SK-N-SH (cell line): ENCODE results near the gene CDKL2. TPM values are rescaled to one million over a fixed set of nuclear protein-coding genes. Genes with fewer than 3 reads are reported as not detected.

Source experiments
- CTCF ChIA-PET: fragments of 300-600, 350-600 bp; formaldehyde crosslinking; extraction: SDS; loops from one replicate; lab custom pipeline; 2021; lab: Yijun Ruan, JAX
- POLR2A ChIA-PET: fragments of 350-600 bp; sonication (Branson Sonifier 250); formaldehyde crosslinking; extraction: SDS; loops from one replicate; lab custom pipeline; 2020; ENCODE audit warnings: antibody characterized with exemption, inconsistent platforms; lab: Yijun Ruan, JAX
- DNase-seq: peaks from one replicate; pipeline ENCODE4 v3.0.0; 2012
- H2AFZ ChIP-seq: fragments of 200-600 bp; sonication (generic); 2 replicates; pipeline ENCODE4 v1.8.1; 2016; ENCODE audit warnings: antibody characterized with exemption, mild to moderate bottlenecking, low read depth
- H3F3A ChIP-seq: fragments of 200-600 bp; sonication (generic); replicated peaks from 2 replicates; pipeline ENCODE3; 2016; ENCODE audit warnings: antibody characterized with exemption, mild to moderate bottlenecking; ENCODE audit not compliant: insufficient read depth
- H3K27ac ChIP-seq, 2 experiments: fragments of 200-500 bp in 1 of 2; fragments of 200-600 bp in 1 of 2; sonication (Bioruptor generic) in 1 of 2; sonication (generic), shearing (Covaris generic) in 1 of 2; 2 replicates each; pipeline versions ENCODE4 v1.5.1 to v1.6.1; 2014 to 2016; ENCODE audit warnings: low read depth in 2 of 2, inconsistent platforms in 1 of 2, low read length in 1 of 2, mild to moderate bottlenecking in 1 of 2, mixed read lengths in 1 of 2
- H3K27me3 ChIP-seq: fragments of 200-600 bp; sonication (generic), shearing (Covaris generic); 2 replicates; pipeline ENCODE4 v1.6.1; 2016; ENCODE audit warnings: mixed run types; ENCODE audit not compliant: insufficient read depth
- H3K36me3 ChIP-seq, 2 experiments: fragments of 200-500 bp in 1 of 2; fragments of 200-600 bp in 1 of 2; sonication (Bioruptor generic) in 1 of 2; sonication (generic) in 1 of 2; replicated peaks in 1 of 2; 2 replicates each; pipeline versions ENCODE3 to v1.5.1; 2014 to 2016; ENCODE audit warnings: low read length in 1 of 2, mild to moderate bottlenecking in 1 of 2; ENCODE audit not compliant: insufficient read depth in 2 of 2, control insufficient read depth in 1 of 2
- H3K4me1 ChIP-seq, 2 experiments: fragments of 200-500 bp in 1 of 2; fragments of 200-600 bp in 1 of 2; sonication (Bioruptor generic) in 1 of 2; sonication (generic), shearing (Covaris generic) in 1 of 2; 2 replicates each; pipeline versions ENCODE4 v1.5.1 to v1.6.1; 2014 to 2016; ENCODE audit warnings: low read depth in 1 of 2, low read length in 1 of 2, mixed run types in 1 of 2; ENCODE audit not compliant: insufficient read depth in 2 of 2, control insufficient read depth in 1 of 2
- H3K4me2 ChIP-seq: fragments of 200-600 bp; sonication (generic), shearing (Covaris generic); 2 replicates; pipeline ENCODE4 v1.6.1; 2017; ENCODE audit warnings: mixed run types
- H3K4me3 ChIP-seq, 2 experiments: fragments of 200-500 bp in 1 of 2; fragments of 200-600 bp in 1 of 2; sonication (Bioruptor generic) in 1 of 2; sonication (generic), shearing (Covaris generic) in 1 of 2; 2 replicates each; pipeline versions ENCODE4 v1.5.1 to v1.8.1; 2014 to 2016; ENCODE audit warnings: low read depth in 2 of 2, inconsistent platforms in 1 of 2, low read length in 1 of 2, mild to moderate bottlenecking in 1 of 2, mixed read lengths in 1 of 2, moderate library complexity in 1 of 2
- H3K79me2 ChIP-seq: fragments of 200-600 bp; sonication (generic); 2 replicates; pipeline ENCODE4 v1.8.1; 2017; ENCODE audit warnings: mild to moderate bottlenecking; ENCODE audit not compliant: insufficient read depth
- H3K9ac ChIP-seq: fragments of 200-600 bp; sonication (generic); 2 replicates; pipeline ENCODE4 v1.6.1; 2017; ENCODE audit warnings: mixed run types
- H3K9me2 ChIP-seq: fragments of 200-600 bp; sonication (generic); 2 replicates; pipeline ENCODE4 v1.6.1; 2017; ENCODE audit warnings: mixed run types
- H3K9me3 ChIP-seq: fragments of 200-600 bp; sonication (generic); 2 replicates; pipeline ENCODE4 v1.6.1; 2017; ENCODE audit warnings: mixed run types, mild to moderate bottlenecking, moderate library complexity
- H4K20me1 ChIP-seq: fragments of 200-600 bp; sonication (generic); 2 replicates; pipeline ENCODE4 v1.6.1; 2017; ENCODE audit warnings: mild to moderate bottlenecking, mixed run types; ENCODE audit not compliant: insufficient read depth
- CHD2 ChIP-seq: fragments of 150-350 bp; IDR thresholded peaks from 2 replicates; pipeline ENCODE4 v1.6.1; 2018; ENCODE audit warnings: low read length; ENCODE audit not compliant: partially characterized antibody
- EP300 ChIP-seq, 2 experiments: IDR thresholded peaks; 2 replicates each; pipeline versions ENCODE4 v1.4.0 to v1.6.1; 2012; ENCODE audit warnings: borderline replicate concordance in 1 of 2, low read depth in 1 of 2, low read length in 1 of 2
- FOXM1 ChIP-seq: IDR thresholded peaks from 2 replicates; pipeline ENCODE4 v1.4.0; 2012; ENCODE audit warnings: low read depth, mild to moderate bottlenecking
- JUND ChIP-seq: IDR thresholded peaks from 2 replicates; pipeline ENCODE4 v1.4.0; 2012
- POLR2AphosphoS5 ChIP-seq: IDR thresholded peaks from 2 replicates; pipeline ENCODE4 v1.6.1; 2012; ENCODE audit warnings: low read depth, low read length
- RAD21 ChIP-seq: IDR thresholded peaks from 2 replicates; pipeline ENCODE4 v1.6.1; 2012; ENCODE audit warnings: mild to moderate bottlenecking, low read length
- RCOR1 ChIP-seq: fragments of 150-350 bp; IDR thresholded peaks from 2 replicates; pipeline ENCODE4 v1.6.1; 2017; ENCODE audit warnings: antibody characterized with exemption, low read length
- REST ChIP-seq: IDR thresholded peaks from 2 replicates; pipeline ENCODE4 v1.6.1; 2012; ENCODE audit warnings: mild to moderate bottlenecking, low read depth, low read length, moderate library complexity
- SMC3 ChIP-seq: IDR thresholded peaks from 2 replicates; pipeline ENCODE4 v1.6.1; 2012; ENCODE audit warnings: low read depth, low read length, improper control_type of control experiment
- TAF1 ChIP-seq: IDR thresholded peaks from 2 replicates; pipeline ENCODE4 v1.6.1; 2012; ENCODE audit warnings: low read depth, mild to moderate bottlenecking, low read length, moderate library complexity, borderline replicate concordance
- TEAD4 ChIP-seq: IDR thresholded peaks from 2 replicates; pipeline ENCODE4 v1.4.0; 2012; ENCODE audit warnings: mild to moderate bottlenecking, borderline replicate concordance; ENCODE audit not compliant: insufficient read depth
- YY1 ChIP-seq: IDR thresholded peaks from 2 replicates; pipeline ENCODE4 v1.4.0; 2012; ENCODE audit warnings: low read depth, mild to moderate bottlenecking
- ZBTB33 ChIP-seq: IDR thresholded peaks from 2 replicates; pipeline ENCODE4 v1.4.0; 2012; ENCODE audit warnings: low read depth, borderline replicate concordance
- WGBS: methylation state at CpG from one replicate; pipeline ENCODE4 v1.1.6; 2017; ENCODE audit warnings: low lambda C conversion rate; 5-methylcytosine and 5-hydroxymethylcytosine counted together
- polyA plus RNA-seq, 3 experiments: library from polyadenylated mRNA; depleted of rRNA; stranded (reverse); fragments of >200 nt; gene quantifications; 2 replicates each; pipeline ENCODE4 v1.2.3, GENCODE V29; 2012

Gene CDKL2
- polyA plus RNA-seq, 1 of the 3 experiments (the other 2 are of a cell fraction): 0.41 TPM

GRCh38 chr4:75673959-75674328, 43.6 kb upstream of the CDKL2 start:
- peaks cover 11% of the 10 kb centered on the region for H3F3A ChIP-seq
- ChIA-PET CTCF (interaction anchor here (0.8 to 1.1 kb wide), 4 partner anchors 15 to 432 kb away, joined by 3 to 8 read pairs (median 4); partner anchors contain the start of gene USO1), POLR2A (interaction anchor here (0.6 to 2.3 kb wide), 5 partner anchors 44 to 1460 kb away, joined by 3 to 24 read pairs (median 4); partner anchors contain the start of genes CDKL2 and USO1)
- peak overlapping the region; percentile 76 to 99 for H3K4me3 ChIP-seq
- H3K79me2 ChIP-seq: peaks cover 43% of the 10 kb centered on the region
- peaks cover 0 to 5% of the 10 kb centered on the region in 2 experiments; a peak in 2 of 4 replicates for H3K4me1 ChIP-seq
- TF ChIP-seq YY1: no peak
- TF ChIP-seq JUND: no peak
- TF ChIP-seq TEAD4: no peak
- TF ChIP-seq RAD21: no peak
- TF ChIP-seq ZBTB33: no peak
- TF ChIP-seq REST: no peak
- no peak for TF ChIP-seq EP300 (IDR thresholded peaks at IDR 0.05; ENCODE audit: borderline replicate concordance in 1 of 2, low read depth in 1 of 2, low read length in 1 of 2)
- TF ChIP-seq CHD2: no peak
- no peak for TF ChIP-seq POLR2AphosphoS5
- TF ChIP-seq RCOR1: no peak
- TF ChIP-seq SMC3: no peak
- no peak for TF ChIP-seq FOXM1
- no peak for TF ChIP-seq TAF1
- H3K4me2 ChIP-seq: peak overlapping the region; percentile 71
- no peaks in the 10 kb centered on the region for H3K36me3 ChIP-seq
- H3K9me2 ChIP-seq: no peaks in the 10 kb centered on the region
- 62% methylated on average over 5 of the region's 5 CpGs for WGBS
- no peaks in the 10 kb centered on the region for H3K9me3 ChIP-seq
- H3K27ac ChIP-seq: peak overlapping the region; percentile 87 to 98
- peaks cover 31% of the 10 kb centered on the region for H4K20me1 ChIP-seq
- H3K27me3 ChIP-seq: no peaks in the 10 kb centered on the region
- no peak for DNase-seq
- peak overlapping the region; percentile 96 for H3K9ac ChIP-seq
- H2AFZ ChIP-seq: peak overlapping the region; percentile 86
